H9 (cell line): Measurements from ENCODE around the gene FRRS1L. TPM values are rescaled to one million over a fixed set of nuclear protein-coding genes. Genes with fewer than 3 reads are reported as not detected.

Experiments
- DNase-seq: peaks from one replicate; pipeline ENCODE4 v3.0.0-alpha.2; 2017
- H2AFZ ChIP-seq: one replicate; pipeline ENCODE4 v1.6.1; 2013; ENCODE audit warnings: mild to moderate bottlenecking, low read length, control low read depth, moderate library complexity
- H2AK5ac ChIP-seq: 2 replicates; pipeline ENCODE4 v1.6.1; 2013; ENCODE audit warnings: low read length, control low read depth, mixed read lengths; ENCODE audit not compliant: insufficient read length
- H2BK120ac ChIP-seq: one replicate; pipeline ENCODE4 v1.6.1; 2013; ENCODE audit warnings: low read depth, mild to moderate bottlenecking, low read length, control low read depth, inconsistent platforms; ENCODE audit not compliant: poor library complexity, severe bottlenecking
- H2BK12ac ChIP-seq: 2 replicates; pipeline ENCODE4 v1.6.1; 2013; ENCODE audit warnings: low read length, control low read depth, mixed read lengths, low read depth; ENCODE audit not compliant: insufficient read length
- H2BK15ac ChIP-seq: 2 replicates; pipeline ENCODE4 v1.6.1; 2013; ENCODE audit warnings: low read depth, low read length, control low read depth
- H2BK20ac ChIP-seq: one replicate; pipeline ENCODE4 v1.6.1; 2013; ENCODE audit warnings: low read depth, mild to moderate bottlenecking, low read length, control low read depth, inconsistent platforms; ENCODE audit not compliant: poor library complexity, severe bottlenecking
- H2BK5ac ChIP-seq: 2 replicates; pipeline ENCODE4 v1.6.1; 2013; ENCODE audit warnings: low read length, control low read depth, mixed read lengths; ENCODE audit not compliant: insufficient read length
- H3K14ac ChIP-seq: 2 replicates; pipeline ENCODE4 v1.6.1; 2013; ENCODE audit warnings: low read length, control low read depth; ENCODE audit not compliant: insufficient read depth
- H3K18ac ChIP-seq: 2 replicates; pipeline ENCODE4 v1.6.1; 2013; ENCODE audit warnings: low read depth, mild to moderate bottlenecking, mixed read lengths, low read length, control low read depth; ENCODE audit not compliant: insufficient read length
- H3K23ac ChIP-seq: 2 replicates; pipeline ENCODE4 v1.6.1; 2013; ENCODE audit warnings: low read length, control low read depth, mixed read lengths, low read depth; ENCODE audit not compliant: insufficient read length
- H3K23me2 ChIP-seq: 2 replicates; pipeline ENCODE4 v1.6.1; 2013; ENCODE audit warnings: low read depth, mild to moderate bottlenecking, mixed read lengths, low read length, control low read depth; ENCODE audit not compliant: insufficient read length, poor library complexity, severe bottlenecking
- H3K27ac ChIP-seq: 2 replicates; pipeline ENCODE4 v1.5.1; 2013; ENCODE audit warnings: low read length, control low read depth, mixed read lengths, low read depth; ENCODE audit not compliant: insufficient read length
- H3K27me3 ChIP-seq: 2 replicates; pipeline ENCODE4 v1.6.1; 2013; ENCODE audit warnings: low read length, control low read depth, inconsistent platforms; ENCODE audit not compliant: insufficient read depth
- H3K4ac ChIP-seq: 2 replicates; pipeline ENCODE4 v1.6.1; 2013; ENCODE audit warnings: low read depth, mild to moderate bottlenecking, control low read depth, inconsistent platforms, low read length, moderate library complexity
- H3K4me1 ChIP-seq: 2 replicates; pipeline ENCODE4 v1.6.1; 2013; ENCODE audit warnings: low read length, control low read depth, inconsistent platforms; ENCODE audit not compliant: insufficient read depth
- H3K4me2 ChIP-seq: 2 replicates; pipeline ENCODE4 v1.6.1; 2013; ENCODE audit warnings: low read length, control low read depth, mixed read lengths; ENCODE audit not compliant: insufficient read length, insufficient read depth
- H3K56ac ChIP-seq: 2 replicates; pipeline ENCODE4 v1.6.1; 2013; ENCODE audit warnings: low read depth, mild to moderate bottlenecking, mixed read lengths, low read length, control low read depth; ENCODE audit not compliant: insufficient read length
- H3K79me1 ChIP-seq: 2 replicates; pipeline ENCODE4 v1.6.1; 2013; ENCODE audit warnings: low read depth, mild to moderate bottlenecking, moderate library complexity, low read length, control low read depth, inconsistent platforms; ENCODE audit not compliant: insufficient read depth, poor library complexity, severe bottlenecking
- H3K79me2 ChIP-seq: 2 replicates; pipeline ENCODE4 v1.6.1; 2013; ENCODE audit warnings: low read length, control low read depth, inconsistent platforms; ENCODE audit not compliant: insufficient read depth
- H3K9ac ChIP-seq: 2 replicates; pipeline ENCODE4 v1.6.1; 2013; ENCODE audit warnings: low read length, control low read depth, mixed read lengths; ENCODE audit not compliant: insufficient read length; ENCODE audit errors: extremely low read depth
- H3K9me3 ChIP-seq: one replicate; pipeline ENCODE4 v1.6.1; 2013; ENCODE audit warnings: low read depth, low read length, inconsistent platforms; ENCODE audit not compliant: control insufficient read depth
- H3T11ph ChIP-seq: one replicate; pipeline ENCODE4 v1.6.1; 2013; ENCODE audit warnings: mild to moderate bottlenecking, low read length, control low read depth, inconsistent platforms
- H4K20me1 ChIP-seq: one replicate; pipeline ENCODE4 v1.6.1; 2013; ENCODE audit not compliant: control insufficient read depth, insufficient read length, insufficient read depth
- H4K5ac ChIP-seq: 2 replicates; pipeline ENCODE4 v1.6.1; 2013; ENCODE audit warnings: low read depth, mild to moderate bottlenecking, mixed read lengths, low read length, control low read depth; ENCODE audit not compliant: insufficient read length
- H4K8ac ChIP-seq: replicated peaks from 2 replicates; pipeline ENCODE4 v1.6.1; 2013; ENCODE audit warnings: low read length, control low read depth, mixed read lengths, low read depth; ENCODE audit not compliant: insufficient read length
- H4K91ac ChIP-seq: 2 replicates; pipeline ENCODE4 v1.6.1; 2013; ENCODE audit warnings: low read depth, mild to moderate bottlenecking, moderate library complexity, mixed read lengths, low read length, control low read depth; ENCODE audit not compliant: insufficient read length
- H3K27ac Mint-ChIP-seq, 3 experiments: 2 replicates in 2 of 3; 3 replicates in 1 of 3; pipeline ENCODE4 v1.8.0; 2020 to 2021; ENCODE audit warnings: mixed read lengths in 3 of 3, mild to moderate bottlenecking in 1 of 3, moderate library complexity in 1 of 3
- H3K27me3 Mint-ChIP-seq: 2 replicates; pipeline ENCODE4 v1.8.0; 2021; ENCODE audit warnings: low read depth, mild to moderate bottlenecking, moderate library complexity, mixed read lengths
- H3K36me3 Mint-ChIP-seq, 3 experiments: 2 replicates in 2 of 3; 3 replicates in 1 of 3; pipeline ENCODE4 v1.8.0; 2020 to 2021; ENCODE audit warnings: low read depth in 3 of 3, mixed read lengths in 3 of 3; ENCODE audit not compliant: insufficient read depth in 1 of 3
- H3K4me1 Mint-ChIP-seq, 2 experiments: 2 replicates each; pipeline ENCODE4 v1.8.0; 2020; ENCODE audit warnings: mixed read lengths in 2 of 2
- H3K4me3 Mint-ChIP-seq, 2 experiments: 2 replicates in 1 of 2; 3 replicates in 1 of 2; pipeline ENCODE4 v1.8.0; 2020 to 2021; ENCODE audit warnings: mild to moderate bottlenecking in 2 of 2, mixed read lengths in 2 of 2, moderate library complexity in 1 of 2
- H3K9me3 Mint-ChIP-seq, 2 experiments: 2 replicates in 1 of 2; 3 replicates in 1 of 2; pipeline ENCODE4 v1.8.0; 2020; ENCODE audit warnings: mild to moderate bottlenecking in 2 of 2, mixed read lengths in 2 of 2, moderate library complexity in 1 of 2
- CTCF ChIP-seq: fragments of 200-600 bp; sonication (generic); conservative IDR thresholded peaks from 3 replicates; pipeline ENCODE4 v1.8.0; 2021; ENCODE audit warnings: antibody characterized with exemption, mild to moderate bottlenecking
- WGBS: extraction: QIAGEN DNeasy Blood & Tissue Kit; methylation state at CpG from one replicate; pipeline ENCODE4 v1.1.7; 2013; ENCODE audit warnings: missing lambda C conversion rate, low lambda C conversion rate, mixed read lengths; ENCODE audit not compliant: insufficient read length; ENCODE audit errors: extremely low coverage; 5-methylcytosine and 5-hydroxymethylcytosine counted together
- total RNA-seq: library from RNA; stranded (reverse); gene quantifications from 2 replicates; pipeline ENCODE4 v1.2.1, GENCODE V29; 2021

FRRS1L gene
- total RNA-seq, 1 experiment from 2014 or later, result 3.3 TPM

- Histone ChIP-seq H4K20me1 (no peaks in the 10 kb centered on the region), H4K5ac (no peak overlapping the region), H2BK5ac (no peak overlapping the region), H3K23me2 (no peaks in the 10 kb centered on the region), H4K91ac (no peak overlapping the region), H2AFZ (no peak overlapping the region), H2AK5ac (no peak overlapping the region), H3K9me3 (no peaks in the 10 kb centered on the region), H3K4me1 (no peaks in the 10 kb centered on the region), H3K79me2 (no peaks in the 10 kb centered on the region), H4K8ac (no peak overlapping the region), H3K4ac (no peak overlapping the region), H3K27ac (no peak overlapping the region), H3K23ac (no peak overlapping the region), H3K4me2 (no peak overlapping the region), H3K27me3 (no peaks in the 10 kb centered on the region), H2BK12ac (no peak overlapping the region), H2BK15ac (no peak overlapping the region), H3K56ac (no peak overlapping the region), H2BK120ac (no peak overlapping the region), H3K14ac (no peak overlapping the region), H3T11ph (no peak overlapping the region), H3K79me1 (no peaks in the 10 kb centered on the region), H2BK20ac (no peak overlapping the region), H3K18ac (no peak overlapping the region), H3K9ac (no peak overlapping the region)
- no CpG with 5 or more reads among the region's 7 CpGs for WGBS
- no peak for TF ChIP-seq CTCF
- Mint-ChIP-seq H3K36me3 (peaks cover 13 to 60% (median 47%) of the 10 kb centered on the region in 3 experiments; a peak in 6 of 7 replicates), H3K4me1 (no peaks in the 10 kb centered on the region), H3K9me3 (no peaks in the 10 kb centered on the region), H3K27me3 (no peaks in the 10 kb centered on the region), H3K27ac (peak overlapping the region in 2 of 3 experiments; percentile 32 to 59; a peak in 3 of 7 replicates), H3K4me3 (no peak overlapping the region)
- DNase-seq, result no peak
Measured at GRCh38 chr9:109083141-109083540, 83.9 kb downstream of the FRRS1L start.
